ENCODE results near the gene HEPN1.
A peak's percentile ranks its signal among the peaks of the same experiment; 100 is the strongest.

The HEPN1 gene

GRCh38 chr11:124916370-124916710, 2.7 kb upstream of the HEPN1 start:
- peaks cover 5% of the 10 kb centered on the region for H3K36me3 Mint-ChIP-seq (ENCODE audit: low read depth)
- H3K4me1 Mint-ChIP-seq: peaks cover 28% of the 10 kb centered on the region
- no peak overlapping the region for H3K4me3 Mint-ChIP-seq
- peaks cover 25% of the 10 kb centered on the region for H3K9me3 Mint-ChIP-seq
- peaks cover 8% of the 10 kb centered on the region for H3K27me3 Mint-ChIP-seq (ENCODE audit: low read depth)
- no peak for TF ChIP-seq CTCF (IDR thresholded peaks at IDR 0.05; ENCODE audit: unreplicated experiment in 3 of 3)
- H3K27ac Mint-ChIP-seq: no peak overlapping the region

- Mint-ChIP-seq H3K36me3 (ENCODE audit: low read depth) (no peaks in the 10 kb centered on the region), H3K4me3 (no peak overlapping the region), H3K27me3 (ENCODE audit: low read depth) (peaks cover 8% of the 10 kb centered on the region), H3K4me1 (peaks cover 28% of the 10 kb centered on the region), H3K27ac (peak overlapping the region in 1 of 3 experiments; percentile 10), H3K9me3 (peaks cover 16% of the 10 kb centered on the region)
- no peak for TF ChIP-seq CTCF (IDR thresholded peaks at IDR 0.05; ENCODE audit: unreplicated experiment in 3 of 3)
These were observed 1.9 kb upstream of the HEPN1 start for GRCh38 chr11:124917115-124917637.

GRCh38 chr11:124919898-124920297, 848 bp downstream of the HEPN1 start:
- no peak for TF ChIP-seq CTCF (IDR thresholded peaks at IDR 0.05; ENCODE audit: unreplicated experiment in 3 of 3)
- H3K4me3 Mint-ChIP-seq: peak overlapping the region; percentile 14 to 60 (median 59)
- peak overlapping the region in 2 of 3 experiments; percentile 55 to 71 for H3K27ac Mint-ChIP-seq
- peaks cover 28% of the 10 kb centered on the region for H3K4me1 Mint-ChIP-seq
- peaks cover 7% of the 10 kb centered on the region for H3K9me3 Mint-ChIP-seq
- H3K36me3 Mint-ChIP-seq (ENCODE audit: low read depth): no peaks in the 10 kb centered on the region
- peaks cover 21% of the 10 kb centered on the region for H3K27me3 Mint-ChIP-seq (ENCODE audit: low read depth)

- Mint-ChIP-seq H3K27me3 (ENCODE audit: low read depth) (peaks cover 21% of the 10 kb centered on the region), H3K9me3 (peaks cover 2% of the 10 kb centered on the region), H3K36me3 (ENCODE audit: low read depth) (no peaks in the 10 kb centered on the region), H3K27ac (peak overlapping the region in 2 of 3 experiments; percentile 71 to 91), H3K4me1 (peaks cover 28% of the 10 kb centered on the region), H3K4me3 (peak overlapping the region; percentile 75 to 86 (median 84))
- no peak for TF ChIP-seq CTCF (IDR thresholded peaks at IDR 0.05; ENCODE audit: unreplicated experiment in 3 of 3)
These were observed 1.3 kb downstream of the HEPN1 start for GRCh38 chr11:124920356-124920755.

- peaks cover 18% of the 10 kb centered on the region for H3K27me3 Mint-ChIP-seq (ENCODE audit: low read depth)
- peak overlapping the region; percentile 75 to 86 (median 84) for H3K4me3 Mint-ChIP-seq
- no peak for TF ChIP-seq CTCF (IDR thresholded peaks at IDR 0.05; ENCODE audit: unreplicated experiment in 3 of 3)
- peaks cover under 1% of the 10 kb centered on the region for H3K9me3 Mint-ChIP-seq
- no peaks in the 10 kb centered on the region for H3K36me3 Mint-ChIP-seq (ENCODE audit: low read depth)
- peak overlapping the region; percentile 57 to 91 (median 71) for H3K27ac Mint-ChIP-seq
- peaks cover 28% of the 10 kb centered on the region for H3K4me1 Mint-ChIP-seq
These were observed 2.0 kb downstream of the HEPN1 start for GRCh38 chr11:124920870-124921609.

- no peaks in the 10 kb centered on the region for H3K36me3 Mint-ChIP-seq (ENCODE audit: low read depth)
- H3K4me1 Mint-ChIP-seq: peaks cover 19% of the 10 kb centered on the region
- H3K27me3 Mint-ChIP-seq (ENCODE audit: low read depth): peaks cover 20% of the 10 kb centered on the region
- peak overlapping the region in 1 of 3 experiments; percentile 33 for H3K4me3 Mint-ChIP-seq
- H3K9me3 Mint-ChIP-seq: no peaks in the 10 kb centered on the region
- no peak for TF ChIP-seq CTCF (IDR thresholded peaks at IDR 0.05; ENCODE audit: unreplicated experiment in 3 of 3)
- H3K27ac Mint-ChIP-seq: no peak overlapping the region
These were observed 3.8 kb downstream of the HEPN1 start for GRCh38 chr11:124922831-124923230.

Measured in nephron (organoid).